Adrenal gland (tissue), 19 donors: ENCODE data around the gene ASB13. TPM values are rescaled to one million over a fixed set of nuclear protein-coding genes. Genes with fewer than 3 reads are reported as not detected.

Experiments
- DNase-seq, 7 donors: peaks; one replicate each; pipeline ENCODE4 v3.0.0-alpha.2; 2019 to 2020
- H3K27ac ChIP-seq, 5 donors: fragments of 200-600 bp; sonication (generic) in 4 of 5; 1 replicate in 3 of 5; 2 replicates in 2 of 5; pipeline versions ENCODE4 v1.5.1 to v1.8.0; 2016 to 2020; ENCODE audit warnings: mild to moderate bottlenecking in 1 of 5
- H3K27me3 ChIP-seq: fragments of 200-600 bp; 2 replicates; pipeline ENCODE4 v1.8.0; 2021
- H3K36me3 ChIP-seq, 2 donors: fragments of 200-600 bp; replicated peaks in 1 of 2; 1 replicate in 1 of 2; 2 replicates in 1 of 2; pipeline versions ENCODE4 v1.5.1 to v1.8.0; 2018 to 2022
- H3K4me1 ChIP-seq, 2 donors: fragments of 200-600 bp; replicated peaks in 1 of 2; 1 replicate in 1 of 2; 2 replicates in 1 of 2; pipeline versions ENCODE4 v1.5.1 to v1.8.0; 2018 to 2021
- H3K4me3 ChIP-seq, 4 donors: fragments of 200-600 bp; sonication (generic) in 3 of 4; one replicate each; pipeline ENCODE4 v1.5.1; 2016 to 2018
- H3K9me3 ChIP-seq, 3 donors: fragments of 200-600 bp; sonication (generic) in 1 of 3; replicated peaks in 1 of 3; 1 replicate in 2 of 3; 2 replicates in 1 of 3; pipeline versions ENCODE4 v1.5.1 to v1.8.0; 2016 to 2021
- POLR2A ChIP-seq, 2 donors: fragments of 450-650 bp; IDR thresholded peaks; one replicate each; pipeline ENCODE4 v1.6.1; 2017; ENCODE audit warnings: antibody characterized with exemption in 2 of 2, mild to moderate bottlenecking in 2 of 2, moderate library complexity in 1 of 2
- WGBS, 4 donors: extraction: QIAGEN DNeasy Blood & Tissue Kit in 2 of 4; methylation state at CpG; one replicate each; pipeline versions ENCODE4 v1.1.5 to v1.1.7; 2013 to 2017; 5-methylcytosine and 5-hydroxymethylcytosine counted together
- intact Hi-C, 2 donors: fragments of 100-400 bp; cut with DNase I; formaldehyde crosslinking; loops; one replicate each; pipeline versions ENCODE4 v1.14.1 to v1.15.0; 2022 to 2023
- long read RNA-seq, 10 donors: library from polyadenylated mRNA in 3 of 10; unstranded in 2 of 10; stranded (forward) in 1 of 10; transcript quantifications; one replicate each; pipeline ENCODE4 v2.0.0 and lab custom pipeline, GENCODE V29; 2021 to 2026
- polyA plus RNA-seq, 3 donors: library from polyadenylated mRNA; stranded (reverse); fragments of 200-250 nt in 2 of 3; fragments of 350-450 nt in 1 of 3; fragmentation: Illumina TruSeq in 1 of 3; extraction: RNeasy Lipid Tissue Mini Kit (QIAGEN cat#74804) in 1 of 3; gene quantifications; one replicate each; pipeline ENCODE4 v1.2.3, GENCODE V29; 2013 to 2014
- total RNA-seq, 9 donors: library from RNA; depleted of rRNA in 4 of 9; stranded (reverse); fragments of >200 nt in 4 of 9; fragments of 120-200 nt in 1 of 9; fragmentation: NEBNext Ultra II Directional in 1 of 9; extraction: Animal tissue kit (Norgen Biotek cat#: 25700) in 1 of 9; gene quantifications; one replicate each; pipeline versions ENCODE4 v1.1.0 to v1.2.4, GENCODE V29; 2013 to 2023
- TF ChIP-seq, protein P1 (sequence below), 6 experiments: fragments of 450-650 bp in 4 of 6; fragments of 200-600 bp in 2 of 6; sonication (generic) in 1 of 6; IDR thresholded peaks; 1 replicate in 5 of 6; 2 replicates in 1 of 6; pipeline versions ENCODE4 v1.5.1 to v1.8.0; 2016 to 2021; ENCODE audit warnings: antibody characterized with exemption in 6 of 6, mild to moderate bottlenecking in 2 of 6, moderate library complexity in 1 of 6
- donor health status: healthy with polysubstance abuse.
- donor health status: Bipolar disorder and iron deficiency.
- donor health status: DM: yes; HTN: yes; CAD: no.
- donor health status: DM: no; HTN: no; CAD: no.
- donor health status: DM: no; HTN: no; CAD: no.
- donor health status: DM: yes; HTN: yes; CAD: no.

The ASB13 gene
- total RNA-seq (10 to 100 TPM; 34.6 to 65.9 (median 48.9) TPM), polyA plus RNA-seq (10 to 100 TPM; 24.4 to 44.8 (median 39.1) TPM)
- long read RNA-seq, donor 1, transcript ASB13-201 (6 exons, 2,699 nt): major isoform, 11 of 13 reads
- long read RNA-seq, donor 1, partial matches to known transcripts: 0 of 13 reads
- long read RNA-seq, donor 1, other reads (novel, unspliced or antisense): 0 of 13 reads
- long read RNA-seq, donor 2, transcript ASB13-201 (6 exons, 2,699 nt): major isoform, 9 of 9 reads
- long read RNA-seq, donor 2, partial matches to known transcripts: 0 of 9 reads
- long read RNA-seq, donor 2, other reads (novel, unspliced or antisense): 0 of 9 reads
- long read RNA-seq, donor 3, partial matches to known transcripts: 0 of 2 reads
- long read RNA-seq, donor 3, other reads (novel, unspliced or antisense): 0 of 2 reads
- long read RNA-seq, donor 4, transcript ASB13-201 (6 exons, 2,699 nt): major isoform, 17 of 31 reads
- long read RNA-seq, donor 4, partial matches to known transcripts: 10 of 31 reads
- long read RNA-seq, donor 4, other reads (novel, unspliced or antisense): 3 of 31 reads
- long read RNA-seq, donor 5, transcript ASB13-201 (6 exons, 2,699 nt): major isoform, 92 of 119 reads
- long read RNA-seq, donor 5, partial matches to known transcripts: 5 of 119 reads
- long read RNA-seq, donor 5, other reads (novel, unspliced or antisense): 16 of 119 reads
- long read RNA-seq, donor 6, transcript ASB13-201 (6 exons, 2,699 nt): major isoform, 10 of 17 reads
- long read RNA-seq, donor 6, partial matches to known transcripts: 7 of 17 reads
- long read RNA-seq, donor 6, other reads (novel, unspliced or antisense): 0 of 17 reads
- long read RNA-seq, donor 7, transcript ASB13-201 (6 exons, 2,699 nt): major isoform, 5 of 15 reads
- long read RNA-seq, donor 7, partial matches to known transcripts: 10 of 15 reads
- long read RNA-seq, donor 7, other reads (novel, unspliced or antisense): 0 of 15 reads
- long read RNA-seq, donor 8, transcript ASB13-201 (6 exons, 2,699 nt): major isoform, 18 of 19 reads
- long read RNA-seq, donor 8, partial matches to known transcripts: 0 of 19 reads
- long read RNA-seq, donor 8, other reads (novel, unspliced or antisense): 0 of 19 reads
- long read RNA-seq, donor 9, transcript ASB13-201 (6 exons, 2,699 nt): major isoform, 6 of 19 reads
- long read RNA-seq, donor 9, partial matches to known transcripts: 13 of 19 reads
- long read RNA-seq, donor 9, other reads (novel, unspliced or antisense): 0 of 19 reads
- long read RNA-seq, donor 10, transcript ASB13-201 (6 exons, 2,699 nt): major isoform, 7 of 7 reads
- long read RNA-seq, donor 10, partial matches to known transcripts: 0 of 7 reads
- long read RNA-seq, donor 10, other reads (novel, unspliced or antisense): 0 of 7 reads

DNA sequence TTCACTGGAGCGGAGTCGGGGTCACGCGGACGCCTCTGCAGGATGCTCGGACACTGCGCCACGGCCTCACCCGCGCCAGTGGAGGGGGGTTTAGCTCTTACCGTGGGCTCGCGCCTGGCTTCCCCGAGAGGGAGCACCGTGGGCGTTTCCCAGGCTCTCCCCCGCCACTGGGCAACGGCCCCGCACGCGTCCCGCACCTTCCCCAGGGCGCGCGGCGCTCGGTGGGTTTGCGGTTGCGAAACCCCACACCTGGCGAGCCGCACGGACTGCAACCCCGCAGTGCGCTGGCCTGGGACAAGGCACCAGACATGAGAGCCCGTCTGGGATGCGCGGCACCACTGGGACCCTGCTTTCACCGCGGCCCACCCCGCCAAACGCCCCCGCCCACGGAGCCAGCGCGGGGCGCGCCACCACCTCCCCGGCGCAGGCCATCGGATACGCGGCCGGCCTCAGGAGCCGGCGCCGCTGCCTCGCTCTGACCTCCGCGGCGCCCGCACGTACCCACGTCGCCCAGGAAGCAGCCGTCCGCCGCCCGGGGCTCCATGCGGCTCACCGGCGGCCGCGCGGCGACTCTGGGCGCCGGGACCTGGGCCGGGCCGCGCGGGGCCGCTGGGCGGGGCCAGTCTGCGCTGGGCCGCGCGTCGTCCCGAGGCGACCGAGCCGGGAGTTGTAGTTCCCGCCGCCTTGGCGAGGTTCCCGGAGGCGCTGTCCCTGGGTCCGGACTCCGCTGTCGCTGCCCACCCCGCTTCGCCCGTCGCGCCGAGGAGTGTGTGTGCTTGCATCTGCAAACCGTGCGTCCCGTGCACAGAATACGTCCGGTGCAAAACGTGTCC is at the start of gene ASB13:
ASB13 (minus strand) TSS at position 588 of the 833 bp plus-strand sequence; CDS start at position 544, 44 bp downstream.
- H3K27me3 ChIP-seq: no peaks in the 10 kb centered on the region
- intact Hi-C loops: no loop called here
- peaks cover 0 to 40% of the 10 kb centered on the region in 2 donors for H3K4me1 ChIP-seq
- WGBS, 4 donors: 0 to 2% (median 0%) methylated on average over 20 to 112 of the region's 112 CpGs
- no peaks in the 10 kb centered on the region for H3K36me3 ChIP-seq
- TF ChIP-seq POLR2A (IDR thresholded peaks at IDR 0.05): peak; percentile 70 to 75
- TF ChIP-seq, protein P1, sequence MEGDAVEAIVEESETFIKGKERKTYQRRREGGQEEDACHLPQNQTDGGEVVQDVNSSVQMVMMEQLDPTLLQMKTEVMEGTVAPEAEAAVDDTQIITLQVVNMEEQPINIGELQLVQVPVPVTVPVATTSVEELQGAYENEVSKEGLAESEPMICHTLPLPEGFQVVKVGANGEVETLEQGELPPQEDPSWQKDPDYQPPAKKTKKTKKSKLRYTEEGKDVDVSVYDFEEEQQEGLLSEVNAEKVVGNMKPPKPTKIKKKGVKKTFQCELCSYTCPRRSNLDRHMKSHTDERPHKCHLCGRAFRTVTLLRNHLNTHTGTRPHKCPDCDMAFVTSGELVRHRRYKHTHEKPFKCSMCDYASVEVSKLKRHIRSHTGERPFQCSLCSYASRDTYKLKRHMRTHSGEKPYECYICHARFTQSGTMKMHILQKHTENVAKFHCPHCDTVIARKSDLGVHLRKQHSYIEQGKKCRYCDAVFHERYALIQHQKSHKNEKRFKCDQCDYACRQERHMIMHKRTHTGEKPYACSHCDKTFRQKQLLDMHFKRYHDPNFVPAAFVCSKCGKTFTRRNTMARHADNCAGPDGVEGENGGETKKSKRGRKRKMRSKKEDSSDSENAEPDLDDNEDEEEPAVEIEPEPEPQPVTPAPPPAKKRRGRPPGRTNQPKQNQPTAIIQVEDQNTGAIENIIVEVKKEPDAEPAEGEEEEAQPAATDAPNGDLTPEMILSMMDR (IDR thresholded peaks at IDR 0.05): no peak
- DNase-seq: peak; percentile 76 to 84 (median 80)
- H3K27ac ChIP-seq: peak within 1 kb of the TSS; percentile 44 to 94 (median 88)
- H3K4me3 ChIP-seq: peak within 1 kb of the TSS; percentile 54 to 92 (median 82)
- H3K9me3 ChIP-seq: no peaks in the 10 kb centered on the region

GRCh38 chr10:5711642-5712041 is 45.2 kb upstream of the ASB13 start:
- H3K4me1 ChIP-seq: peaks cover 0 to 32% of the 10 kb centered on the region in 2 donors
- H3K27me3 ChIP-seq: no peaks in the 10 kb centered on the region
- H3K36me3 ChIP-seq: no peaks in the 10 kb centered on the region
- intact Hi-C loops: no loop called here
- H3K4me3 ChIP-seq: peak overlapping the region in 1 of 4 donors; percentile 32
- no peaks in the 10 kb centered on the region for H3K9me3 ChIP-seq
- TF ChIP-seq POLR2A (IDR thresholded peaks at IDR 0.05): no peak
- TF ChIP-seq, protein P1 (IDR thresholded peaks at IDR 0.05): no peak
- no peak for DNase-seq
- peak overlapping the region in 1 of 5 donors; percentile 17 for H3K27ac ChIP-seq
- WGBS, 4 donors: 64 to 69% (median 66%) methylated on average over 4 of the region's 4 CpGs

DNA sequence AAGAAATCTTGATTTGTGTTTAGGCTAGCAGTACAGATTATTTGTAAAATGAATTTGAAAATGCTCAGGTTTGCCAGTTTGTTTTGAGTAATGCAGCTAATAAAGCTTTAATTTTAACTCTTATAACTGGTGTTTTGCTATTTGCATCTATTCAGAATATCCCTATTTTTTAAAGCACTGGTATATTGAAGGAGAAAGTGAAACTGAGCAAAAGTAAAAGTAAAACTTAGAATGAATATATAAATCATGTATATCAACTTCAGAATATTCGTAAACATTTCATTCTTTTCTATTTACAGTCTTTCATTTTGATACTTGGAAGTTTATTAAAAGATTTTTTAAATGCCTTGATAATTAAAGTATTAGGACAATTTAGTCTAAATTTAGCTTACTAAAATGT is 44.5 kb upstream of the ASB13 start:
- Histone ChIP-seq H3K27me3 (no peaks in the 10 kb centered on the region), H3K9me3 (no peaks in the 10 kb centered on the region), H3K27ac (no peak overlapping the region), H3K4me3 (peak overlapping the region in 1 of 4 donors; percentile 32), H3K4me1 (peaks cover 0 to 32% of the 10 kb centered on the region in 2 donors), H3K36me3 (no peaks in the 10 kb centered on the region)
- no peak for TF ChIP-seq POLR2A (IDR thresholded peaks at IDR 0.05)
- TF ChIP-seq, protein P1 (IDR thresholded peaks at IDR 0.05): no peak
- 29 to 41% (median 33%) methylated on average over 1 of the region's 1 CpG for WGBS, 4 donors
- no peak for DNase-seq
- intact Hi-C loops: no loop called here
